SH-SY5Y (cell line): ENCODE results near the gene SPAG6.

ENCODE experiments used
- GATA2 ChIP-seq: IDR thresholded peaks from 2 replicates; pipeline ENCODE4 v1.6.1; 2011; ENCODE audit warnings: mild to moderate bottlenecking, low read depth, low read length
- GATA3 ChIP-seq: IDR thresholded peaks from 2 replicates; pipeline ENCODE4 v1.6.1; 2011; ENCODE audit warnings: low read depth, mild to moderate bottlenecking, low read length, moderate library complexity

- no peak for TF ChIP-seq GATA2
- no peak for TF ChIP-seq GATA3
Observed at GRCh38 chr10:22365644-22366434, 20.5 kb downstream of the SPAG6 start.
